Activated effector memory CD4-positive, alpha-beta T cell treated with anti-CD3 and anti-CD28 coated beads, Interleukin-2, amount 50 U/mL, for 16 hours (primary cell): ENCODE measurements around the gene TSFM.
"Not testable (repeated sequence)": the region's sequence is repeated elsewhere in the genome, so short reads cannot be mapped to it uniquely, and the experiment has no call there.

Source experiments
- DNase-seq: peaks from one replicate; pipeline ENCODE4 v3.0.0-alpha.2; 2020

Gene TSFM

GRCh38 chr12:57816855-57817151 is 34.2 kb downstream of the TSFM start:
- DNase-seq = no peak

- DNase-seq = no peak
Measured at GRCh38 chr12:57817261-57817989, 34.8 kb downstream of the TSFM start.

- DNase-seq = not testable (repeated sequence)
Measured at GRCh38 chr12:57817990-57818331, 35.4 kb downstream of the TSFM start.

GRCh38 chr12:57820119-57820518 is 37.5 kb downstream of the TSFM start:
- not testable (repeated sequence) for DNase-seq

GRCh38 chr12:57821015-57821414 is 38.4 kb downstream of the TSFM start:
- not testable (repeated sequence) for DNase-seq

- peak; percentile 30 for DNase-seq
Measured at GRCh38 chr12:57821474-57822214, 39.1 kb downstream of the TSFM start.

- peak; percentile 14 for DNase-seq
Measured at GRCh38 chr12:57822392-57823130, 40.0 kb downstream of the TSFM start.

- DNase-seq = no peak
Measured at GRCh38 chr12:57823131-57823907, 40.7 kb downstream of the TSFM start.

GRCh38 chr12:57823908-57824640 is 41.5 kb downstream of the TSFM start:
- no peak for DNase-seq

GRCh38 chr12:57825451-57825850 is 42.9 kb downstream of the TSFM start:
- DNase-seq = no peak

GRCh38 chr12:57826400-57826799 is 43.8 kb downstream of the TSFM start:
- DNase-seq = no peak

- no peak for DNase-seq
Measured at GRCh38 chr12:57826966-57827365, 44.4 kb downstream of the TSFM start.

- no peak for DNase-seq
Measured at GRCh38 chr12:57829025-57829777, 46.6 kb downstream of the TSFM start.

- DNase-seq = no peak
Measured at GRCh38 chr12:57830393-57830792, 47.8 kb downstream of the TSFM start.

- DNase-seq = no peak
Measured at GRCh38 chr12:57832966-57833365, 50.4 kb downstream of the TSFM start.

- no peak for DNase-seq
Measured at GRCh38 chr12:57833672-57834071, 51.1 kb downstream of the TSFM start.

- no peak for DNase-seq
Measured at GRCh38 chr12:57834086-57834876, 51.7 kb downstream of the TSFM start.

GRCh38 chr12:57835366-57836288 is 53.0 kb downstream of the TSFM start:
- no peak for DNase-seq
